ENCODE measurements around the gene ANAPC16. TPM values are rescaled to one million over a fixed set of nuclear protein-coding genes. Genes with fewer than 3 reads are reported as not detected.
A peak's percentile ranks its signal among the peaks of the same experiment; 100 is the strongest.
"Not testable (repeated sequence)": the region's sequence is repeated elsewhere in the genome, so short reads cannot be mapped to it uniquely, and the experiment has no call there.

ANAPC16 gene
- total RNA-seq, 4 donors from 2014 or later: 57.0 to 83.2 (median 69.3) TPM

- Histone ChIP-seq H3K4me1 (peaks cover 99% of the 10 kb centered on the region), H3K27me3 (no peaks in the 10 kb centered on the region), H3K36me3 (no peaks in the 10 kb centered on the region), H3K4me3 (peak overlapping the region; percentile 28), H3K27ac (peak overlapping the region; percentile 92), H3K9me3 (no peaks in the 10 kb centered on the region)
- 5% methylated on average over 8 of the region's 10 CpGs for WGBS
- TF ChIP-seq EP300 (IDR thresholded peaks at IDR 0.05) (peak; percentile 85), POLR2A (IDR thresholded peaks at IDR 0.05) (peak in 1 of 2 donors; percentile 33), CTCF (IDR thresholded peaks at IDR 0.05) (no peak), POLR2AphosphoS5 (IDR thresholded peaks at IDR 0.05) (peak; percentile 47 to 98 (median 74))
- peak; percentile 91 to 92 for DNase-seq (ENCODE audit: low spot score in 2 of 2)
These were observed 32.8 kb downstream of the ANAPC16 start for GRCh38 chr10:72248468-72249151.

GRCh38 chr10:72249176-72249862 lies 33.5 kb downstream of the ANAPC16 start:
- peaks cover 100% of the 10 kb centered on the region for H3K4me1 ChIP-seq
- H3K36me3 ChIP-seq; DNase-seq (ENCODE audit: low spot score in 2 of 2); H3K4me3 ChIP-seq; H3K27me3 ChIP-seq; H3K9me3 ChIP-seq: not testable (repeated sequence)
- 88% methylated on average over 17 of the region's 17 CpGs for WGBS
- H3K27ac ChIP-seq: peak overlapping the region; percentile 92

GRCh38 chr10:72250666-72251065 lies 34.9 kb downstream of the ANAPC16 start:
- H3K9me3 ChIP-seq: no peaks in the 10 kb centered on the region
- H3K27me3 ChIP-seq: no peaks in the 10 kb centered on the region
- H3K27ac ChIP-seq: peak overlapping the region; percentile 58
- no peaks in the 10 kb centered on the region for H3K36me3 ChIP-seq
- H3K4me1 ChIP-seq: peaks cover 100% of the 10 kb centered on the region
- TF ChIP-seq CTCF (IDR thresholded peaks at IDR 0.05) (no peak), EP300 (IDR thresholded peaks at IDR 0.05) (no peak), POLR2A (IDR thresholded peaks at IDR 0.05) (no peak)
- WGBS: 67% methylated on average over 1 of the region's 1 CpG
- H3K4me3 ChIP-seq: no peak overlapping the region
- DNase-seq (ENCODE audit: low spot score in 2 of 2): no peak

- Histone ChIP-seq H3K36me3 (no peaks in the 10 kb centered on the region), H3K4me3 (no peak overlapping the region), H3K27ac (peak overlapping the region; percentile 95), H3K9me3 (no peaks in the 10 kb centered on the region), H3K27me3 (no peaks in the 10 kb centered on the region), H3K4me1 (peaks cover 100% of the 10 kb centered on the region)
- 90% methylated on average over 6 of the region's 6 CpGs for WGBS
- no peak for DNase-seq (ENCODE audit: low spot score in 2 of 2)
- TF ChIP-seq POLR2AphosphoS5 (IDR thresholded peaks at IDR 0.05): no peak
- no peak for TF ChIP-seq EP300 (IDR thresholded peaks at IDR 0.05)
- no peak for TF ChIP-seq POLR2A (IDR thresholded peaks at IDR 0.05)
- TF ChIP-seq CTCF (IDR thresholded peaks at IDR 0.05): no peak
These were observed 35.8 kb downstream of the ANAPC16 start for GRCh38 chr10:72251635-72252034.

GRCh38 chr10:72252972-72253371 lies 37.2 kb downstream of the ANAPC16 start:
- H3K4me1 ChIP-seq: peaks cover 97% of the 10 kb centered on the region
- no peak overlapping the region for H3K4me3 ChIP-seq
- WGBS: 73% methylated on average over 3 of the region's 3 CpGs
- H3K36me3 ChIP-seq: no peaks in the 10 kb centered on the region
- H3K27me3 ChIP-seq: no peaks in the 10 kb centered on the region
- no peaks in the 10 kb centered on the region for H3K9me3 ChIP-seq
- no peak for TF ChIP-seq CTCF (IDR thresholded peaks at IDR 0.05)
- TF ChIP-seq POLR2A (IDR thresholded peaks at IDR 0.05): no peak
- TF ChIP-seq EP300 (IDR thresholded peaks at IDR 0.05): no peak
- TF ChIP-seq POLR2AphosphoS5 (IDR thresholded peaks at IDR 0.05): no peak
- H3K27ac ChIP-seq: peak overlapping the region; percentile 95
- DNase-seq (ENCODE audit: low spot score in 2 of 2): no peak
